ENCODE data around the gene CCDC124.

GRCh38 chr19:17975032-17975431, 42.2 kb downstream of the CCDC124 start:
- TF ChIP-seq POLR2A (IDR thresholded peaks at IDR 0.05) (no peak), CTCF (IDR thresholded peaks at IDR 0.05) (no peak), EP300 (IDR thresholded peaks at IDR 0.05) (no peak), POLR2AphosphoS5 (IDR thresholded peaks at IDR 0.05) (no peak)
